HG03025 (cell line): Measurements from ENCODE around the gene B4GALNT2.
"Not testable (repeated sequence)": the region's sequence is repeated elsewhere in the genome, so short reads cannot be mapped to it uniquely, and the experiment has no call there.

ENCODE experiments used
- ATAC-seq: cut with Tn5 transposase; IDR thresholded peaks from one replicate; pipeline ENCODE4 v1.9.1; 2021; ENCODE audit warnings: mild to moderate bottlenecking, moderate library complexity; ENCODE audit not compliant: unreplicated experiment, low FRiP score

B4GALNT2 gene, protein sequence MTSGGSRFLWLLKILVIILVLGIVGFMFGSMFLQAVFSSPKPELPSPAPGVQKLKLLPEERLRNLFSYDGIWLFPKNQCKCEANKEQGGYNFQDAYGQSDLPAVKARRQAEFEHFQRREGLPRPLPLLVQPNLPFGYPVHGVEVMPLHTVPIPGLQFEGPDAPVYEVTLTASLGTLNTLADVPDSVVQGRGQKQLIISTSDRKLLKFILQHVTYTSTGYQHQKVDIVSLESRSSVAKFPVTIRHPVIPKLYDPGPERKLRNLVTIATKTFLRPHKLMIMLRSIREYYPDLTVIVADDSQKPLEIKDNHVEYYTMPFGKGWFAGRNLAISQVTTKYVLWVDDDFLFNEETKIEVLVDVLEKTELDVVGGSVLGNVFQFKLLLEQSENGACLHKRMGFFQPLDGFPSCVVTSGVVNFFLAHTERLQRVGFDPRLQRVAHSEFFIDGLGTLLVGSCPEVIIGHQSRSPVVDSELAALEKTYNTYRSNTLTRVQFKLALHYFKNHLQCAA

DNA sequence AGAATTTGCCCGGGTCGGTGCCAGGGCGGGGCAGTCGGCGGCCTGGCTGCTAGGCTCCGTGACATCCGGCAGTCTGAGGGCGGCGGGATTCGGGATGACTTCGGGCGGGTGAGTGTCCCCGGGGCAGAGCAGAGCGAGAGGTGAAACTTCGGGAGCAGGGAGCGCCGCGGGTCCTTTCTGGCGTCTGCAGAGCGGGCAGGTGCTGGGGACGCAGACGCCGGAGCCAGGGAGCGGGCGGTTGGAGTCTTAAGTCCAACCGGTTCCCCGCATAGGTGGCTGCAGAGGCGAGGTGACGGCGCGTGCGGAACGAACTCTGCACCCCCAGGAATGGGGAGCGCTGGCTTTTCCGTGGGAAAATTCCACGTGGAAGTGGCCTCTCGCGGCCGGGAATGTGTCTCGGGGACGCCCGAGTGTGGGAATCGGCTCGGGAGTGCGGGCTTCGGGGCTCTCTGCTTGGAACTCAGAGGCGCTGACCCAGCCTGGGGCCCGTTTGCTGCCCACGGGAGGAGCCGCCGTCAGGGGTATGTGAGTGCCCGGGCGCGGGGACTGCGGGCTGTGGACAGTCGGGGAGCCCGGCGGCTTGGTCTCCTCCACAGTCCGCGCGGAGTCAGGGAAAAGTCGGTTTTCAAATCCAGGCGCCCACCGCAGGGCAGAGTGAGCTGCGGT, at the start of gene B4GALNT2:
Gene B4GALNT2 (plus strand): TSS at position 71 of the 666 bp plus-strand sequence. CDS start 24 bp downstream, at position 95.
- no peak for ATAC-seq

GRCh38 chr17:49085046-49085445, 47.5 kb upstream of the B4GALNT2 start:
- ATAC-seq, result not testable (repeated sequence)

DNA sequence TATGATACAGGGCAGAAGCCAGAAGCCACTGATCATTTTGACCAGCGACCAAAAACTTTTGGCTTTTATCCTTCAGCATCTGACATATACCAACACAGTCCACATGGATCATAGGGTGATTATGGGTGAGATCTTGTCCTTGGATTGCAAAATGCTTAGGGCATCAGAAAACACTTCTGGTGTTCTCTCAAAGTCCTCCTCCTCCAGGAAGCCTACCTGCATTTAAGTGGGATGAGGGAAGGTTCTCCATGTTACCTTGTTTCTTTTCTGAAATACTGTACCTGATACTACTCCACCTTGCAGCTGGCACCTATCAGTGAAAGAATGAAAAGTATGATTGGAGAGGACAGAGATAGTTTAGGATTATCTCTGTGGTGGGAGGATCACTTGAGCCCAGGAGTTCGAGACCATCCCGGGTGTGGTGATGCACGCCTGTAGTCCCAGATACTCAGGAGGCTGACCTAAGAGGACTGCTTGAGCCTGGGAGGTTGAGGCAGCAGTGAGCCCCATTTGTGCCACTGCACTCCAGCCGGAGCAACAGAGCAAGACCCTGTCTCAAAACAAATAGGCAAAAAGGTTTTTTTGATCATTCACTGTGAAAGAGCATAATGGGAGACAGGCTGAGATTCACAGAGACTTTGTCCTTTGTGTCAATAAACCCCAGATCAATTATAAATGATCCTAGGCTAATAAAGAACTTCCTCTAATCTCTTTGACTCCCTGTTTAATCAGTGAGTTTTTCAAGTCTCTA, 46.8 kb upstream of the B4GALNT2 start:
- ATAC-seq, result no peak

- ATAC-seq, result no peak
Measured at GRCh38 chr17:49086316-49086605, 46.3 kb upstream of the B4GALNT2 start.

- ATAC-seq, result no peak
Measured at GRCh38 chr17:49086649-49087048, 45.9 kb upstream of the B4GALNT2 start.

DNA sequence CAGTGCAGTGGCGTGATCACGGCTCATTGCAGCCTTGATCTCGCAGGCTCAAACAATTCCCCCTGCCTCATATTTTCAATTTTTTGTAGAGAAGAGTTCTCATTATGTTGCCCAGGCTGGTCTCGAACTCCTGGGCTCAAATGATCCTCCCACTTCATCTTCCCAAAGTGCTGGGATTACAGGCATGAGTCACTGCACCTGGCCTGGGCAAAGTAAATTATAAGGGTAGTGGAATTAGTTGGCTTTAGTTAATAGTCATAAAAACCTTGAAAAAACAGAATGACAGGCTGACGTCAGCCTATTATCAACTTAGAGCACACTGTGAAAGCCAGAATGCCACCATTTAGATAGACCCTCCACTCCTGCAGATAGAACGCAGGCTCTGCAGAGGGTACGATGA, 43.5 kb upstream of the B4GALNT2 start:
- no peak for ATAC-seq

DNA sequence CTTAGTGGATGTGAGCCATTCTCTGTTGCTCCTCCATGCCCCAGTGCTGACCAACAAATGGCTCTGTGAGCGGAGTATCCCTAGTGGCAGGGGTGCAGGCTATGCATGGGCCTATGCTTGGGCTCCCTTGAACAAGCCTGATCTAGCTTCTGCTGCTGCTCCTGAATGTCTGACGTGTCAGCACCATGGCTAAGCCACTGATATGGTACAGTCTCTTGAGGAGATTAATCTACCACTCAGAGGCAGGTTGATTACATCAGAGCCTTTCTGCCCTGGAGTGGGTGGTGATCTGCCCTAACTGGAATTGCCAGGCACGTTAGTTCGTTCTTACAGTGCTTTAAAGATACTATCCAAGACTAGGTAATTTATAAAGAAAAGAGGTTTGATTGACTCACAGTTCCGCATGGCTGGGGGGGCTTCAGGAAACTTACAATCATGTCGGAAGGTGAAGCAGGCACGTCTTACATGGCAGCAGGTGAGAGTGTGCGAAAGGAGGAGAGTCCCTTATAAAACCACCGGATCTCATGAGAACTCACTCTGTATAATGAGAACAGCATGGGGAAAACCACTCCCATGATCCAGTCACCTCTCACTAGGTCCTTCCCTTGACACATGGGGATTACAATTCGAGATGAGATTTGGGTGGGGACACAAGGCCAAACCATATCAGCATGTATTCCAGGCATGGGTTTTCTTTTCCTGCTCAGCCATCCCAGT, 41.5 kb upstream of the B4GALNT2 start:
- ATAC-seq, result no peak

GRCh38 chr17:49093131-49093530, 39.4 kb upstream of the B4GALNT2 start:
- no peak for ATAC-seq

DNA sequence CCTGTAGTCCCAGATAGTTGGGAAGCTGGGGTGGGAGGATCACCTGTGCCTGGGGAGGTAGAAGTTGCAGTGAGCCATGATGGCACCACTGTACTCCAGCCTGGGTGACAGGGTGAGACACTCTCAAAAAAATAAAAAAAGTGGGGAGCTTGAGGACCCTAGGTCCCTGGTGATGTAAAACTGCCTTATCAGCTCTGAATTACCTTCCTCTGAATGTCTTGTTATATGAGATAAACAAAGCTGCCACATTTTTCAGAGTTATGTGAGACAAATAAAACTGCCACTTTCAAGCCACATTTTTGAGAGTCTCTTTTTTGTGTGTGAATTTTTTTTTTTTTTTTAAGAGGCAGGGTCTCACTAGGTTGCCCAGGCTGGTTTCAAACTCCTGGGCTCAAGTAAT, 32.0 kb upstream of the B4GALNT2 start:
- ATAC-seq, result no peak

DNA sequence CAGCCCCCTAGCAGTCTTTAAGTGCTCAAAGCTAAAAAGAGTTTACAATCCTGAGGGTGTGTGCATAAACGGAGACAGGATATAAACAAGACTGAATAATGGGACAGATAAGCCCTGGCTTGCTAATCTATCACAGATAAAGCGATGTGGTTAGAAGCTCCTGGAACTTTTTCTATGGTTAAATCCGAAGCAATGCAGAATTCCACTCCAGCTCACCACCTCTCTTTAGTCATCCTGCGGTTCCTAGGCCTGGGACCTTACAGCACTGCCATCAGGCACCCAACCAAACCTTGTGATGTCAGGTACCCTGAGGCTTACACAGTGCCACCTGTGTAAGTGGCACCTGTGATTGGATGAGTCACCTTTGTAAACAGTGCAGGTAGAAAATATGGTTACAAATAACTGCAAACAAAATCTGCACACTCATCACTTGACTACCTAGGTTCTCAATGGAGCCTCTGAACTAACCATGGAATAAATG, 31.5 kb upstream of the B4GALNT2 start:
- ATAC-seq, result no peak

- ATAC-seq, result not testable (repeated sequence)
Measured at GRCh38 chr17:49103360-49103759, 29.2 kb upstream of the B4GALNT2 start.

DNA sequence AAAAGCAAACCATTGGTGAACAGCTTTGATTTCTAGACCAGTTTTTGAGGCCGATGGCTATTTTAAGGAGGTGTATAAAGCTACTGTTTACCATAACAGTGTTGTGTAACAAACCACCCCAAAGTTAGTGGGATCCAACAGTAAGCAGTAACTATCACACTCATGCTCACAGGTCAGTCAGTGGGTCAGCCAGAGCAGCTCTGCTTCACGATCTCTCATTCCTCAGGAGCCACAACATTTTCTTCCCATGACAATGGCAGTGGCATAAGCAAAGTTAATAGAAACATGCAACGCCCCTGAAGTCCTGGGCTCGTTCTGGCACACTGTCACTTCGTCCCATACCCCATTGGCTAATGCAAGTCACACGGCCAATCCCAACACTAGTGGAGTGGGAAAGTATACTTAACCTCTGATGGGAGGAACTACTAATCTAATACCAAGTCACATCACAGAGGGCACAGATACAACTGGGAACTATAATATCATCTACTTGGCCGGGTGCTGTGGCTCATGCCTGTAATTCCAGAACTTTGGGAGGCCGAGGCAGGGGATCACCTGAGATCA, 28.0 kb upstream of the B4GALNT2 start:
- no peak for ATAC-seq

- ATAC-seq, result no peak
Measured at GRCh38 chr17:49106321-49107210, 26.0 kb upstream of the B4GALNT2 start.

DNA sequence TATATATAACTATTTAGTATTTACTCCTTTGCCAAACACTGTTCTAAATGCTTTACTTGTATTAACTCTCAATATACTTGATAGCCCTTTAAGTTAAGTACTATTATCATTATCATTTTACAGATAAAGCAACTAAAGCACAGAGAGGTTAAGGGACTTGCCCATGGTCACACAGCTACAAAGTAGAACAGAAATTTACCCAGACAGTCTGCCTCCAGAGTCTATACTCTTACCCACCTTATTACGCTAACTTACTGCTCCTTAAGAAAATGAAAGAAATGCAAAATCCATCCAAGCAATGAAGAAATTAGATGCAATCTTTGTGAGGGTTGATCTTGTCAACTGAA, 25.4 kb upstream of the B4GALNT2 start:
- no peak for ATAC-seq

GRCh38 chr17:49108318-49108717, 24.3 kb upstream of the B4GALNT2 start:
- ATAC-seq, result no peak

DNA sequence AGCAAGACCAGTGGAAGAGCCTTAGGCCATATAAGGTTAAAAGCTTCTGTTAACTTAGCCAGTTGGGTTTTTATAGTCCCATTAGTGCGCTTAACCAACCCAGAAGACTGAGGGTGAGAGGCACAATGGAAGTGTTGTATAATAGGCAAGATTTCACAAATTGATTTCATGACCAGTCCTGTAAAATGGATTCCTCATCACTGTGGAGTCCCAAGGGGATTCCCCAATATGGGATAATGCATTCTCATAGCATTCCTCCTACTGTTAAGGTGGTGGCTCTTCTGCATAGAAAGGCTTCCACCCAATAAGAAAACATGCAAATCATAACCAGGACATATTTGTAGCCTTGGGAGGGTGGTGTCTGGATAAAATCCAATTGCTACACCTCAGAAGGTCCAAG, 22.1 kb upstream of the B4GALNT2 start:
- no peak for ATAC-seq

- no peak for ATAC-seq
Measured at GRCh38 chr17:49111934-49112333, 20.6 kb upstream of the B4GALNT2 start.

- no peak for ATAC-seq
Measured at GRCh38 chr17:49112936-49113335, 19.6 kb upstream of the B4GALNT2 start.

DNA sequence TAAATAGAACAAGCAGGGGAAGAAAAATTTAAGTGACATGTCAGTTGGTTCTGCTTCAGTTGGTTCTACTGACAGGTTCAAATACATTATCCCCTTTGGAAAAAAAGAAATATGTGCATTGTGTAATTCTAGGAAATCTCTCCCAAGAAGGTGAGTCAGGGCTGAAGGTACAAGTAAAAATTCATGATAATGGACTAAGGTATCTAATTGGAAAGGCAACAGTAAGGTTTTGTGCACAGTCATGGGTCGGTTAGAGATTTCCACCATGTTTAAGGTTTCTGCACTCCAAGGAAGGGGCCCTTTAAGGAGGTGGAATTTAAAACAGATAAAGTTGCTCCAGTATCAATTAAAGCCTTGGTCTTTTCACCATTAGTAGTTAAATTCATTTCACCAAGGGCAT, 17.9 kb upstream of the B4GALNT2 start:
- ATAC-seq, result no peak
